Measurements from ENCODE around the gene VPS13D.

Gene VPS13D

DNA sequence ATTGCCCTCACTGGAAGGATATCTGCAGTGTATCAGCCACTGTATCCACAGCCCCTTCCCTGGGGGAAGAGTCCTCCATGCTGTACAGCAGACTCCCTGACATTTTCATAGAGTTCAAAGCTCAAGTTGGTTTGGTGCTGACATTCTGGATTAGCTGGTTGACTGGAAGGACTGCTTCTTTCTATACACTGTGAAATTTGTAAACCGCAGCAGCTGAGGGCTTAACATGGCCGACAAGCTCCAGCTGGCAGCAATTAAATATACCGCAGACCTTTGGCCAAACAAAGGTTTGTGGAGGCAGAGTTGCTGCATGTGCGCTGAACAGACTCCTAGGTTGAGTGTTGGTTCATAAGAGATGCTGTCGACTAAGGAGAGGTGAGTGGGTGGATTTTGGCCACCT lies 261.8 kb downstream of the VPS13D start:
- ATAC-seq (no peak), DNase-seq (no peak)

DNA sequence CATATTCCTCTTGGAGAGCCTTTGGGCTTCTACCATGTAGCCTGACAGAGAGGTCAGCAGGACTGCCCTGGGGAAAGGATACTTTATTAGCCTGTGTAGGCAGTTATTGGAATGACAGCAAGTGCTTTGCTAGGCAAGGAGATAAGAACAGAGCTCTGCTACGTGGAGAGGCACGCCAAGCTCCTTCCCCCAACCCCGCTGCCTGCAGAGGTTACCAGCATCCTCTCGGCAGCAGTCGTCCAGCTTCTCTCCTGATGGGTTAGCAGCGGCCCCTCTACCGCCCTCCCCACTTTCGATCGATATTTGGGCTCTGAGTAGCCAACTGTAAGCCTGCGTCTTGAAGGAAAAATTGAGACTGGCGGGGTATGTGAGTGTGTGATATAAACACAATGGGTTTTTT lies 265.9 kb downstream of the VPS13D start:
- no peak for DNase-seq
- ATAC-seq, result no peak

DNA sequence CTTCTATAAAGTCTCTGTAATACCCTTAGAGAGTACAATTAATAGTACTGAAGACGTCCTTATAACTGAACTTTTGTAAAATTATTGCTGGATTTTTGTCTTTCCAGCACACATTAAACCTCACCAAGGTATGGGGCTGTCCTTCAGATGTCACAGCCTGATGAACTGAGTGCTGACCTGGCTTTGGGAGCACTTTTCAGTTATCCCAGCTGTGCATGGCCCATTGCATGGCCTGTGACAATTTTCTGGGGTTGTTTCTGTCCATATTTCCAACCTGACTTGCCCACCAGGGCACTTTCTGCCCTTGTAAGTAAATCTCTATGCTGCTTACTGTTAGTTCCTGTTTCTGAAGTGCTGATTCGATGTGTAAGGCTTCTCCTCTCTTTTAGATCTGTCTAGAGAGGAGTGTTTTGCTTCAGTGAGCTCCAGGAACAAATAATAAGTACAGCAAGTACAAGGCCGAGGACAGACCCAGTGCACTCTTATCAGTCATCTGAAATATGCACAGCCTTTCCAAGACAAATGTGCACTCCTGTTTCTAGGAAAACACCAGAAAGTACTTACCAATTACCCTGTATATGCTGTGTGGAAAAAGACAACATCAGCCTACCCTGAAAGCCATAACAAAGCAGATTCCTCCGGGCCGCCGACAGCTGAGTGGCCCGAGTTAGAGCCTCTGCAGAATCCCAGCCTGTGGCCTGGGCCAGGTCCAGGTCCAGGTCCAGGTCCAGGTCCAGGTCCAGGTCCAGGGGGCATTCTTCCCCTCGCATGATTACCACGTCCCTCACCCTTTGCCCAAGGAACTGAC lies 266.5 kb downstream of the VPS13D start:
- DNase-seq (no peak), ATAC-seq (no peak)

DNA sequence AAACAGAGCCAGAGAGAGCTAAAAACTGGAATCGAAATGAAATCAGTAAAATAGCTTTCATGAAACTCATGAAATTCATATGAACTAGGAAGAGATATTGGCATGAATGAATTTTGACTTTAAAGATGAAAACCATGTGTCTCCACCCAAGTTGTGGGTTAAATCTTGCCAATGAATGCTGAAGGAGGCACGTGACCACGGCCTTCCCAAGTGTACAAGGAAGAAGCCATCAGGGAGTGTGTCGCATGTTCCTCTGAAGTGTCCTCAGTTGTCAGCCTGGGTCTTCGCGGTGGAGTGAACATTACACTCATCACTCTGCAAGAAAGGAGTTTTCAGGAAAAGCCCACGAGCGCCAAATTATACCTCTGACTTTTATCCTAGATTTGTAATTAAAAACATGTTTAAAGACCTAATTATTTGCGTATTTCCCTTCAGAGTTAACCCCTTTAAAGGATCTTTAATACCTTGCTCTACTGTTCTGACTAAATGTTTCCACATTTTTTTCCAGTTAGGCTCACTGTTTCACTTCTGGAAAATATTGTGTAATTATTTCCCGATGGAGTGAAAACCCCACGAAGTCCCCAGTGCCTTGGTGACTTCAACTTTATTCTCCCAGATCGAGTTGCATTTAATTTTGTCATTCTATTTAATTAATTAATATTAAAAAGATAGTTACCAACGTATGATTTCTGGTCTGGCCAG lies 269.9 kb downstream of the VPS13D start:
- ATAC-seq, result no peak
- DNase-seq, result no peak

DNA sequence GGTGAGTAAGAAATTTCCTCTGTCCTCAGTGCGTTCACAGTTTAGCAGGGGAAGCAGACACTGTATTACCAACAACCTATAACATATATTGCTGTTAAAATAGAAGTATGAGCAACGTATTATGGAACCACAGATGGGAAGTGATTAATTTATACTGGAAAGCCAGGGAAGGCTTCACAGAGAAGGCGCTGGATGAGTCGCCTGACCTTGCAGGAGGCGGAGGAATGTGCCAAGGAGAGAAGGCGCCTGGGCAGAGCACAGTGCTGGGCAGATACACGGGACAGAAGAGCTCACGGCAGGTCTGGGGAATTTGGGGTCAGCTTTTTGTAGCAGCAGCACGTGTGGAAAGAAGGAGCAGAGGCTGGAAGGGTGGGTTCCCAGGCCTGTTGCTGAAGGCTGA lies 271.8 kb downstream of the VPS13D start:
- DNase-seq, result no peak
- ATAC-seq, result no peak

DNA sequence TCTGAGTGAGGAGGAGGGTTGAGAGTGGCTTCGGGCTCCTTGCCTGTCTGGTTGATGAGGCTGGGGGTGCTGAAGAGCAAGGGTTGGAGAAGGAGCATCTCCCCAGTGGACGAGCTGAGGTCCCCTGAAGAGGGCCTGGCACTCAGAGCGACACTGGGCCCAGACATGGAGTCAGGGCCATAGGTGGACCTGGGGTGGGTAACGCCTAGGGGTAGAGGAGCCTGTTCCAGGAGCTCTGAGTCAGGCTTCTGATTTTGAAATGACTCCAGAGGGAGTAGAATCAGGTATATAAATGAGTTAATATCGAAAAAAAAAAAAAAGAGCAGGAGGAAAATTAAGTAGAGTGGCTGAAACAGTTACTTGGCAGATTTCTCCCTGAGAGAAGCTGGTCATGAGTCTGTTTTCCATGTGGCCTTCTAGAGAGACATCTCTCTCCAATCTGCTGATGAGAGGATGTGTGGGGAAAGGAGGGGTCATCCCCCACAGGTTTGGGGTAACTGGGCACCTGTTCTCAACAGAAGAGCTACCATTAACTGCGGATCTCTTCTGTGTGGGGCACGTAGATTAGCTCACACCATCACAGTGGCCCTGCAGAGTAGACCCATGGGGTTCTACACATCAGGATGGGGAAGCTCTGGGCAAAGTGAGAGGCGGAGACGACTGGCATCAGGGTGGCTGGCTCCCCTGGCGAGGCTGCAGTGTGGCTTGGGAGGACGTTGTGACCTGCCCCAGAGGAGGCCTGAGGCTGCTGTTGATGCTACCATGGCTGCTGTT lies 272.7 kb downstream of the VPS13D start:
- DNase-seq (peak; percentile 45), ATAC-seq (peak; percentile 88)

DNA sequence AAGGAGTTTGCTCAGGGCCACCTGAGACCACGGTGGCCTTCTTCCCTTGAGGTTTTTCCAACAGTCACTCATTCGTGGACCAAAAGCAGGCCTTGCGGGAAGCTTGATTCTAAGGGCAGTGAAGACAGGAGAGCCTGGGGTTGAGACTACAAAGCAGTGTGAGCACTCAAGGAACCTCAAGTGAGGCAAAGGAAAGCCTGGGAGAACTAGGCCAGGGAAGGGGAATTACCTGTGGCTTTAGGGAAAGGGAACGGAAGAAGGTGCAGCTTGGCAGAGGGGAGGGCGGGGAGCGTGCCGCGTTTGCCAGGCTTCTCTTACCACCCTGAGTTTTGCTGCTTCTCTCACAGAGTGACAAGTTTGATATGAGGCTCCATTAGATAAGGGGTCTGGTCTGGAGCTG lies 273.9 kb downstream of the VPS13D start:
- no peak for DNase-seq
- no peak for ATAC-seq

DNA sequence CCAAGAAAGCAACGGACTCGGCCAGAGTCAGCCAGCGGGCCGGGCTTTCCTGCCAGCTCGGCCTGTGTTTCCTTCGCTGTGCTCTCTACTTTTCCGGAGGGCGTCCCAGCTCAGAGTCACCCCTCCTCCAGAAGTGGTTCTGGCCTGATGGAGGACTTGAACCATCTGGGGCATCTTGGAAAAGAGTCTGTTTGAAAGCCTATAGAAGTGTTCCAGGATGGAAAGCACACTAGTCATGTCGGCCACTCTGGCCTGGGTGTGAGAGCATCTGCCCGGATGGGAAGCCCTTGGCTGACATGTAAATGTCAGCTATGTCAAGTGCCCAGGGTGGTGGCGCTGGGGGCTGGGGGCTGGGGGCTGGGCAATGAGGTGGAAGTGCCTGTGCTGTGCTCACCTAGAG lies 274.8 kb downstream of the VPS13D start:
- ATAC-seq (no peak), DNase-seq (no peak)

DNA sequence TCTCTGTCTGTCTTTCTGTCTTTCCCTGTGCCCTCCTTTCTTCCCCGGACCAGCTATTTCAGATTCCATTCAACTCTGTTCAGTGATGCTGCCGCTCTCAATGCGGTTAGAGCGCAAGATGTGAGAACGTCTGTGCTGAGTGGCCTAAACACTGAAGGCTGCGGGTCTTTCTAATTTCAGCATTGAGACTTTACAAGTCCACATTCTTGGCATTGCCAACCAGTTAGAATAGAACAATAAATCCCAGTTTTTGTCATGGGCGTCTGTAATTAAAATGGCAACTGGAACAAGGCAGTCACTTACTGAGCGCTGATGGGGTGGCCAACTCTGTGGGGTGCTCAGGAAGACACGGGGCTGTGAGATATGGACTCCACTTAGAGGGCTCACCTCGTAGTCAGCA lies 275.4 kb downstream of the VPS13D start:
- no peak for DNase-seq
- ATAC-seq, result no peak

DNA sequence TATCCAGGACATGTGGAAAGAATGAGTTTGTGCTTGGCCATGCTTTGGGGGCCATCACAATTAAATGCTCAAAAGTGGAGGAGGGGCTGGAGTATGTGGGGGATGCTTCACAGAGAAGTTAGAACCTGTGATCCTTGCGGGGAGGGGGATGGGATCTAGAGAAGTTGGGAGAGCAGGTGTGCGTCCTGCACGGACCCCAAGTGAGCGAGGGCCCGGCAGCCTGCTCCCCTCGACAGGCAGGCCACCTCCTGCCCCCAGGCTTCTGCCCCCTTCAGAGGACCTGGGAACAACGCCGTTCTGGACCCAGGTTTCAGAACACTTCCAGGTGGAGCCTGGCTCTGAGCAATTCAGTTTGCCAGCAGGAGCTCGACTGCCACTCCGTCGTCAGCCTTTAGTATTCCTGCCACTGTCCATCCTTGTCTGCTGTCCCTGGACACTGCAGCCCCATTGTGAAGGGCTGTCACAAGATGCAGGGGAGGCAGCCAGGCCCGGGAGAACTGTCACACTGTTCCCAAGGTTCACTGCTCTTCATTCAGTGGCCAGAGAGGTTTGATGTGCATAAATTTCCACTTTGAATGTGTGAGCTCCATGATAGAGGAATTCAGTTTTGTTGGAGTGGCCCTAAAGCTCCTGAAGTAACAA lies 275.9 kb downstream of the VPS13D start:
- DNase-seq (no peak), ATAC-seq (no peak)

DNA sequence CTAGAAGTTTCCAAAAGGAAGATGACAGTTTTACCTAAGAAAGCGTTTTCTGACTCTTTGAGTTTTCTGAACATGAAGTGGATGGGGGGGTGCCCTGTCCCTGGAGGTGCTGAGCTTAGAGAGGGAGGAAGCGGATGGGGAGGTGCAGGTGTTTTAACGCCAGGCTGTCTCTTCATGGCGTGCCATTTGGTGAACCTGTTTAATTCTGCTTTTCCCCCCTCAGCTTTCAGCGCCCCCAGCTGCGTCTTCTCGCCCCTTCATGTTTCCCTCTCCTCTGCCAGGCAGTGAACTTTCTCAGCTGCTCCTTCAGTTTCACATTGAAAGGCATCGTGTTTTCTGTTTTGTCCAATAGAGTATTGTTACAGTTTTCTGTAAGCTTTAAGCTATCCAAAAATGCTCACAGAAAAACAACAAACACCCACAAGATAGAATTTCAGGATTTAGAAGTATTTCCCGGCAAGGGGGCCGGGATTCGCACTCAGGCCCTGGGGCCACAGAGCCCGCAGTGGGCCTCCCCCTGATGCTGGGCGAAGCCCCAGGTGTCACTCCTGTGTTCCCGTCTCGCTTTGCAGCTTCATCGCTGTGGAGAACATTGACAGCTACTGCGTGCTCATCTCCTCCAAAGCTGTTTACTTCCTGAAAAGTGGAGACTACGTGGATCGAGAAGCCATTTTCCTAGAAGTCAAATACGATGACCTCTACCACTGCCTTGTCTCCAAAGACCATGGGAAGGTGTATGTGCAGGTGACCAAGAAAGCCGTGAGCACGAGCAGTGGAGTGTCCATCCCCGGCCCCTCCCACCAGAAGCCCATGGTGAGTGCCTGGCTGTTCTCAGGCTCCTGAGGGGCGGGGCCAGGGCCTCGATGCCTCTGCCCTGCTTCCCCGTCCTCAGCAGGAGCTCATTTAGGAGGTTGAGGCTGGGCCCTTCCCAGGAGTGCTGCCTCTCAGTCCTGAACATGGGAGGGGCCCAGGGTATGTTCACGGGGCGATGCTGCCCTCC lies 276.8 kb downstream of the VPS13D start:
- DNase-seq, result no peak

DNA sequence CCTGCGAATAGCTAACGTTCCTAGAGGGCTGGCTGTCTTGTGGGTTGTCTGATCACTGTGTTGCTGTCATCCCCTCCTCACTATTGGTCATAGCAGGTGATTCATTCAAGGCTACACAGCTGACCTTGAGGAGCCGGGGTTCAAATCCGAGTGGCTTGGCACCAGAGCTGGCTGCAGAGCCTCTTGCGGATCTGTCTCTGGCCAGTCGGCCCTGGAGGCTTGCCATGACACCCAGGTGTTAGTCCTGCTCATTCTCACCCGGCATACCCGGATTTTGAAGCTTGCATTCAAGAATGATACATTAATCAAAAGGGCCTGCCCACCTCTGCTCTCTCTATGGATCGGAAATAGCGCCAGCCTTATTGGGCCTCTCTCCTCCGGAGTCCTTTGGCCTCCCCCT lies 277.8 kb downstream of the VPS13D start:
- DNase-seq, result no peak
- ATAC-seq, result no peak

More for the DNA sequence above, 276.8 kb downstream of the VPS13D start:
- ATAC-seq, result no peak

DNA sequence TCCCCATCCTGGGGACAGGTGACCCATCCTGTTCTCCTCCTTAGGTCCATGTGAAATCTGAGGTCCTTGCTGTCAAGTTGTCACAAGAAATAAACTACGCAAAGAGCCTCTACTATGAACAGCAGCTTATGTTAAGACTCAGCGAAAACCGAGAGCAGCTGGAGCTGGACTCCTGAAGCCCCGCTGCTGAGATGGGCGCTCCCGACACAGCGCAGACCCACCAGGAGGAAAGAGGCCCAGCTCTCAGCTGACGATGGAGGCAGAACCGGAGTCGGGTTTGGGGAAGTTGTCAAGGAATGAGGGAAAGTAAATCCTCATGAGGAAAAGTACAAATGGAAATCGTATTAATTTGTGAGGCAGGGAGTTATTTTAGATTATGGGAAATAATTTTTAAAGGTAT lies 279.0 kb downstream of the VPS13D start:
- DNase-seq (no peak), ATAC-seq (no peak)

DNA sequence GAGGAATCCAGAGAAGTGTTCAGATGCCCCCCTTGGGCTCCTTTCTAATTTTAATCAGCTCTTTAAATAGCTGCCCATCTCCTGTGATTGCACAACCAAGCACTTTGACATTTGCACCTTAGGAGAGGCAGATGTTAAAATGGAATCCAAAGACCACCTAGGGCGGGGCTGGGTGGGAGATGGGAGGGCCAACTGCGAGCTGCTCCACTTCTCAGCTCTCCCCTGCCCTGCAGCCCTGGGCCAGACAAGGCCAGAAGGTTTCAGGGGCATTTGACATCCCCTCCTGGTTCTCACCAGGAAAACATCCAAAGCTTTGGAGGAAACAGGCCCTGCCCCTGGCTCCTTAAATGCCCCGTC lies 281.3 kb downstream of the VPS13D start:
- ATAC-seq (no peak), DNase-seq (no peak)

DNA sequence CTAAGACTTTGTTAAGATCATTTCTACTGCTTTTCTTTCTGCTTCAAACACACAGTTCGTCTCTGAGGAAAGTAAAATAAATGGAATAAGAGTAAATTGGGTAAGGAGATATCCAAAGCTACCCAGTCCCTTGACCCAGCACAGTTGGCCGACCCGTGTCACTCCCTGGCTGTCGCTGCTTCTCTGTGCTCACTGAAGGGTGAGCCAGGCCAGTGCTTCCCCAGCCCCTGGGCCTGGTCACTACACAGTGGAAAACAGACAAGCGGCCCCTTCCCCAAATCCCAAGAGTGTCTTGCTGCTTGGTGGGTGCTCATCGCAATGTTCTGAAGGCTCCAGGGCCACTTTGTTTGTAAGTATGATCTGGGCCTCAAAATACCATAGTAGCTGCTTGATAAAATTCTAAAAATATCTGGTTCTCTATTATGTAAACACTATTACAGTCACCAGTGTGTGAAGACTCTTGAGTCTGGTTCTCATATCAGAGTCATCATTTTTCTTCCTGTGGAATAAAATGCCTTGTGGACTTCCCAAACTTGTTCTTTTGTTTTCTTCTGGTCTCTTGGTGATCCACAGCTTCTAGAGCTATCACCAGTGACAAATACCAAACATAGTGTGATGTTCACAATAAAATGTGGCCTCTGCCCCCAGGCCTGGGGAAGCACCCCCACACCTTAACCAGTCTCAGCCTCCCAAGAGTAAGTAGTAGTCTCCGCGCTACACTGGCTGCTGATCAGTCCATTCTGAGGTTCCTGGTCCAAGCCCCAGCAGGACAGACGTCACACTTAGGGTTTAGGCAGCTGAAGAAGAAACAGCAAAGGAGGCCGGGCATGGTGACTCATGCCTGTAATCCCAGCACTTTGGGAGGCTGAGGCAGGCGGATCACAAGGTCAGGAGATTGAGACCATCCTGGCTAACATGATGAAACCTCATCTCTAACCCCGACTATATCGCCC lies 282.0 kb downstream of the VPS13D start:
- ATAC-seq (no peak), DNase-seq (no peak)

DNA sequence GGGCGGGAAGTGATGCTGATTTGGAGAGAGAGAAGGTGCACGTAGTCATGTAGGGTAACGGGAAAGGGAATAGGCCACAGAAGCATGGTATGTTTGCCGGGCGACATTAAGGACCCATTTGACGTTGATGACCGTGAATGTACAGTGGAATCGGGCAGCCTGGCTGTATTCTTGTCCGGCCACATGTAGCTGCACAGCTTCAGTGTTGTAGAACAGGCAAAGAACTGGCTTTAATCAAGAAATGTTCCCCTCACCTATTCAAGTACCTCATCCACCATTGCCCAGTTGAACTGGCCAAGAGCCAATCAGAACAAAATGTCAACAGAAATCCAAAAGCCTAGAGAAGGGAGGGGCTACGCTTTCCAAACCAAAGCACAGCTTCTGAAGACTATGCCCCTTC lies 283.4 kb downstream of the VPS13D start:
- DNase-seq, result no peak
- ATAC-seq, result no peak

DNA sequence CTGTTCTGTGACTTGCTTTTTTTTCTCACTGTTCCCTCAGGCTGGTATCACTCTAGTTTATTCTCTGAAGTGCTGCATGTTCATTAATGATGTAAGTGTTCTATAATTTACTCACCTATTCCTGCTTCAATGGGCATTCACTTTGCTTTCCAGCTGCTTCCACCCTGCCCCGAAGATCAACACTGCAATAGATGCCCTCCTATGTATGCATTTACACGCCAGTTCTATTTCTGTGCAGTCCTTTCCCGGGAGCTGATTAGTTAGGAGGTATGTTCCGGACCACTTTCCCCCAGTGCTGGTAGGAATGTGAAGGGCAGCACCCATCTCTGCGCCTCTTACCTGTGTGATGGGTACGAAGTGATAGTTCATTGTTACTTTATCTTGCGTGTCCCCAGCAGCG lies 284.8 kb downstream of the VPS13D start:
- DNase-seq (no peak), ATAC-seq (no peak)

DNA sequence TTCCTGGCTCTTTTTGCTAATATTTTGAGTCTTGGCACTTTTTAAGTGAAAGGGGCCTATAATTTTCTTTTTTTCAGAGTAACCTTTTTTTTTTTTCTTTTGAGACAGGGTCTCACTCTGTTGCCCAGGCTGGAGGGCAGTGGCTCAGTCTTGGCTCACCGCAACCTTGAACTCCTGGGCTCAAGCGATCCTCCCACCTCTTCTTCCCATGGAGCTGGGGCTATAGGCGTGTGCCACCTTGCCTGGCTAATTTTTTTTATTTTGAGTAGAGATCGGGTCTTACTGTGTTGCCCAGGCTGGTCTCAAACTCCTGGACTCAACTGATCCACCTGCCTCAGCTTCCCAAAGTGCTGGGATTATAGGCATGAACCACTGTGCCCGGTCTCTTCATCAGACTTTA lies 285.4 kb downstream of the VPS13D start:
- no peak for ATAC-seq
- no peak for DNase-seq

DNA sequence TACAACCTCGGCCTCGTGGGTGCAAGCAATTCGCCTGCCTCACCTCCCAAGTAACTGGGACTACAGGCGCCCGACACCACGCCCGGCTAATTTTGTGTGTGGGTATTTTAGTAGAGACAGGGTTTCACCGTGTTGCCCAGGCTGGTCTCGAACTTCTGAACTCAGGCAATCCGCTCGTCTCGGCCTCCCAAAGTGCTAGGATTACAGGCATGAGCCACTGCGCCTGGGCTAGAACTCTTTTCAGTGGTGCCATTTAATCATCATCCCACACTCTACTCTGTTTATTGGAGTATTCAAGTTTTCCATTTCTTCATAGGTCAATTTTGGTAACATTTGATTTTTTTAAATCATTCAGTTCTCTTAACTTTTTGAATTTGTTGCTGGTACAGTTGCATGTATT lies 286.9 kb downstream of the VPS13D start:
- ATAC-seq, result peak; percentile 53
- DNase-seq, result peak; percentile 56
